WTC11 (cell line): Measurements from ENCODE around the gene ERBB4. TPM values are rescaled to one million over a fixed set of nuclear protein-coding genes. Genes with fewer than 3 reads are reported as not detected.
"Not testable (repeated sequence)": the region's sequence is repeated elsewhere in the genome, so short reads cannot be mapped to it uniquely, and the experiment has no call there.

ENCODE experiments used
- ATAC-seq: fragments of 200-7000 bp; cut with Tn5 transposase; 2 replicates; pipeline ENCODE4 v1.10.0; 2021; ENCODE audit warnings: mild to moderate bottlenecking, moderate library complexity
- CTCF ChIA-PET: fragments of 300-600 bp; sonication (Branson Sonifier 250); formaldehyde crosslinking; loops from one replicate; lab custom pipeline; 2021; ENCODE audit warnings: antibody characterized with exemption; lab: Charles Lee
- POLR2A ChIA-PET: fragments of 350-600 bp; sonication (Branson Sonifier 250); formaldehyde crosslinking; loops from one replicate; lab custom pipeline; 2021; ENCODE audit warnings: antibody characterized with exemption; lab: Charles Lee
- DNase-seq: peaks from one replicate; pipeline ENCODE4 v3.0.0; 2021; ENCODE audit warnings: low spot score
- H3K27ac Mint-ChIP-seq: 2 replicates; pipeline ENCODE4 v1.8.0; 2021; ENCODE audit warnings: mixed read lengths
- H3K27me3 Mint-ChIP-seq: 2 replicates; pipeline ENCODE4 v1.8.0; 2021; ENCODE audit warnings: low read depth, mild to moderate bottlenecking, moderate library complexity, mixed read lengths
- H3K36me3 Mint-ChIP-seq: 2 replicates; pipeline ENCODE4 v1.8.0; 2021; ENCODE audit warnings: mixed read lengths
- H3K4me1 Mint-ChIP-seq: 2 replicates; pipeline ENCODE4 v1.8.0; 2022; ENCODE audit warnings: mixed read lengths
- H3K4me3 Mint-ChIP-seq: 2 replicates; pipeline ENCODE4 v1.8.0; 2021; ENCODE audit warnings: mild to moderate bottlenecking, moderate library complexity, mixed read lengths
- H3K9me3 Mint-ChIP-seq: 2 replicates; pipeline ENCODE4 v1.8.0; 2021; ENCODE audit warnings: mixed read lengths
- ATF3 ChIP-seq: sonication (generic); formaldehyde crosslinking; conservative IDR thresholded peaks from 2 replicates; pipeline ENCODE4 v1.8.1; 2022; ENCODE audit warnings: mild to moderate bottlenecking, missing genetic modification reagents
- ATF6 ChIP-seq: sonication (generic); formaldehyde crosslinking; IDR thresholded peaks from 2 replicates; pipeline ENCODE4 v1.8.1; 2023; ENCODE audit warnings: mild to moderate bottlenecking, missing genetic modification reagents
- E2F1 ChIP-seq: sonication (generic); formaldehyde crosslinking; IDR thresholded peaks from 2 replicates; pipeline ENCODE4 v1.8.0; 2022; ENCODE audit warnings: mild to moderate bottlenecking, missing genetic modification reagents
- FOXK1 ChIP-seq: sonication (generic); formaldehyde crosslinking; IDR thresholded peaks from 2 replicates; pipeline ENCODE4 v1.8.0; 2022; ENCODE audit warnings: mild to moderate bottlenecking, moderate library complexity, missing genetic modification reagents
- GTF2I ChIP-seq: fragments of 250-450 bp; sonication (Bioruptor Pico); conservative IDR thresholded peaks from 2 replicates; pipeline ENCODE4 v1.4.0; 2021; ENCODE audit warnings: mild to moderate bottlenecking
- IRF2 ChIP-seq: sonication (generic); formaldehyde crosslinking; IDR thresholded peaks from 2 replicates; pipeline ENCODE4 v1.8.0; 2022; ENCODE audit warnings: low read depth, missing genetic modification reagents, borderline replicate concordance
- NR1H2 ChIP-seq: sonication (generic); formaldehyde crosslinking; IDR thresholded peaks from 2 replicates; pipeline ENCODE4 v1.9.0; 2021; ENCODE audit warnings: mild to moderate bottlenecking, moderate library complexity, missing genetic modification reagents
- PRDM15 ChIP-seq: sonication (generic); formaldehyde crosslinking; IDR thresholded peaks from 2 replicates; pipeline ENCODE4 v1.8.0; 2022; ENCODE audit warnings: missing genetic modification reagents
- RELA ChIP-seq: sonication (generic); formaldehyde crosslinking; IDR thresholded peaks from 2 replicates; pipeline ENCODE4 v1.8.1; 2022; ENCODE audit warnings: missing genetic modification reagents, mild to moderate bottlenecking, borderline replicate concordance
- TEAD4 ChIP-seq: sonication (generic); formaldehyde crosslinking; IDR thresholded peaks from 2 replicates; pipeline ENCODE4 v1.8.0; 2022; ENCODE audit warnings: mild to moderate bottlenecking, missing genetic modification reagents
- TP53 ChIP-seq: sonication (generic); formaldehyde crosslinking; IDR thresholded peaks from 2 replicates; pipeline ENCODE4 v1.8.1; 2023; ENCODE audit warnings: mild to moderate bottlenecking, missing genetic modification reagents
- USF2 ChIP-seq: sonication (generic); formaldehyde crosslinking; IDR thresholded peaks from 2 replicates; pipeline ENCODE4 v1.8.1; 2023; ENCODE audit warnings: mild to moderate bottlenecking, missing genetic modification reagents, moderate library complexity
- ZNF512 ChIP-seq: sonication (generic); formaldehyde crosslinking; IDR thresholded peaks from 2 replicates; pipeline ENCODE4 v1.8.1; 2022; ENCODE audit warnings: missing genetic modification reagents, borderline replicate concordance
- total RNA-seq: library from RNA; stranded (reverse); gene quantifications from 3 replicates; pipeline ENCODE4 v1.2.3, GENCODE V29; 2021
- TF ChIP-seq, protein P1 (sequence below): sonication (generic); formaldehyde crosslinking; IDR thresholded peaks from 2 replicates; pipeline ENCODE4 v1.8.1; 2022; ENCODE audit warnings: low read depth, missing genetic modification reagents, borderline replicate concordance

Gene ERBB4
- total RNA-seq, 1 experiment from 2014 or later, result 1.6 TPM

- CTCF ChIA-PET, result no interaction called here
- no peak for TF ChIP-seq FOXK1 (CRISPR knock-in tag)
- TF ChIP-seq NR1H2 (CRISPR knock-in tag), result no peak
- TF ChIP-seq ATF3 (CRISPR knock-in tag), result no peak
- no peak for TF ChIP-seq RELA (CRISPR knock-in tag)
- no peak for TF ChIP-seq USF2 (CRISPR knock-in tag)
- TF ChIP-seq ZNF512 (CRISPR knock-in tag), result no peak
- no peak for TF ChIP-seq IRF2 (CRISPR knock-in tag)
- TF ChIP-seq ATF6 (CRISPR knock-in tag), result no peak
- TF ChIP-seq PRDM15 (CRISPR knock-in tag), result no peak
- TF ChIP-seq, protein P1, sequence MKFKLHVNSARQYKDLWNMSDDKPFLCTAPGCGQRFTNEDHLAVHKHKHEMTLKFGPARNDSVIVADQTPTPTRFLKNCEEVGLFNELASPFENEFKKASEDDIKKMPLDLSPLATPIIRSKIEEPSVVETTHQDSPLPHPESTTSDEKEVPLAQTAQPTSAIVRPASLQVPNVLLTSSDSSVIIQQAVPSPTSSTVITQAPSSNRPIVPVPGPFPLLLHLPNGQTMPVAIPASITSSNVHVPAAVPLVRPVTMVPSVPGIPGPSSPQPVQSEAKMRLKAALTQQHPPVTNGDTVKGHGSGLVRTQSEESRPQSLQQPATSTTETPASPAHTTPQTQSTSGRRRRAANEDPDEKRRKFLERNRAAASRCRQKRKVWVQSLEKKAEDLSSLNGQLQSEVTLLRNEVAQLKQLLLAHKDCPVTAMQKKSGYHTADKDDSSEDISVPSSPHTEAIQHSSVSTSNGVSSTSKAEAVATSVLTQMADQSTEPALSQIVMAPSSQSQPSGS (CRISPR knock-in tag), result no peak
- no peak for TF ChIP-seq TEAD4 (CRISPR knock-in tag)
- TF ChIP-seq E2F1 (CRISPR knock-in tag), result no peak
- no peak for TF ChIP-seq TP53 (CRISPR knock-in tag)
- TF ChIP-seq GTF2I (CRISPR knock-in tag), result no peak
Measured at GRCh38 chr2:212107014-212107413, 431.6 kb downstream of the ERBB4 start.

DNA sequence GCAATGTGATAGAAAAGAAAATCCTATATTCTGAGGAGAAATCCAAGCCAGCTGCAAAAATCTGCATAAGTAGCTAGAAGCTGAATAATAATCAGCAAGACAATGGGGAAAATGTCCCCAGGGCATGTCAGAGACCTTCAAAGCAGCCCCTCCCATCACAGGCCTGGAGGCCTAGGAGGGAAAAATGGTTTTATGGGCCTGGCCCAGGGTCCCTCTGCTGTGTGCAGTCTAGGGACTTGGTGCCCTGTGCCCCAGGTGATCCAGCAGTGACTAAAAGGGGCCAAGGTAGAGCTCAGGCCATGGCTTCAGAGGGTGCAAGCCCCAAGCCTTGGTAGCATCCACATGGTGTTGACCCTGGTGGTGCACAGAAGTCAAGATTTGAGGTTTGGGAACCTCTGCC is 432.1 kb downstream of the ERBB4 start:
- H3K36me3 Mint-ChIP-seq, result peaks cover 24% of the 10 kb centered on the region
- DNase-seq, H3K27me3 Mint-ChIP-seq, POLR2A ChIA-PET, H3K27ac Mint-ChIP-seq, ATAC-seq, H3K4me3 Mint-ChIP-seq, CTCF ChIA-PET: not testable (repeated sequence)
- peaks cover 35% of the 10 kb centered on the region for H3K4me1 Mint-ChIP-seq
- H3K9me3 Mint-ChIP-seq, result peaks cover 34% of the 10 kb centered on the region

More at GRCh38 chr2:212107014-212107413, 431.6 kb downstream of the ERBB4 start:
- H3K27me3 Mint-ChIP-seq, result no peaks in the 10 kb centered on the region
- DNase-seq, result no peak
- H3K9me3 Mint-ChIP-seq, result peaks cover 34% of the 10 kb centered on the region
- peaks cover 37% of the 10 kb centered on the region for H3K4me1 Mint-ChIP-seq
- H3K36me3 Mint-ChIP-seq, result peaks cover 24% of the 10 kb centered on the region
- H3K4me3 Mint-ChIP-seq, result no peak overlapping the region
- no peak overlapping the region for H3K27ac Mint-ChIP-seq
- ATAC-seq, result no peak
- POLR2A ChIA-PET, result no interaction called here
